OCI-LY3 (cell line): ENCODE measurements around the gene CELF2.

Experiments
- EZH2phosphoT487 ChIP-seq: fragments of 200-600 bp; shearing (Covaris generic); IDR thresholded peaks from 2 replicates; pipeline ENCODE4 v1.6.1; 2018; ENCODE audit warnings: antibody characterized with exemption, mixed run types, low read depth
- TF ChIP-seq, protein P1 (sequence below): fragments of 200-600, 300-600 bp; sonication (generic); IDR thresholded peaks from 2 replicates; pipeline ENCODE4 v1.5.1; 2014; ENCODE audit warnings: antibody characterized with exemption, low read length, low read depth

DNA sequence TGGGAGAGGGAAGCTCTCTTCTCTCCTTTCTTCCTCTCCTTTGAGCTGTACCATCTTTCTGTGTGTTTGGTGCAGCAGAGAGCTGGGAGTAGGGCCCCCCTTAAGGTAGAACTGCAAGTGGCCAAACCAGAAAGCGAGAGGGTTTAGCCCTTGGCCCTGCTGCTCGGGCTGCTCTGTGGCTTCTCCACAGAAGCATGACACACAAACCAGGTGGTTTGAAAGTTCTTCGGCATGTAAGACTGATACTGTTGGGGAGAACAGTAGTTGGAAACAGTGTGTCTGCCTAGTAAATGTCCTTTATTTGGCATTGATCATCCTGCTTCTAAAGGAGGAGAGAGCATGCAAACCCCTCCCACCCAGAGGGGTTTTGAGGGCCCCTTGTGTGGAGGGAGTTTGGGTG is 277.8 kb downstream of the CELF2 start:
- TF ChIP-seq, protein P1, sequence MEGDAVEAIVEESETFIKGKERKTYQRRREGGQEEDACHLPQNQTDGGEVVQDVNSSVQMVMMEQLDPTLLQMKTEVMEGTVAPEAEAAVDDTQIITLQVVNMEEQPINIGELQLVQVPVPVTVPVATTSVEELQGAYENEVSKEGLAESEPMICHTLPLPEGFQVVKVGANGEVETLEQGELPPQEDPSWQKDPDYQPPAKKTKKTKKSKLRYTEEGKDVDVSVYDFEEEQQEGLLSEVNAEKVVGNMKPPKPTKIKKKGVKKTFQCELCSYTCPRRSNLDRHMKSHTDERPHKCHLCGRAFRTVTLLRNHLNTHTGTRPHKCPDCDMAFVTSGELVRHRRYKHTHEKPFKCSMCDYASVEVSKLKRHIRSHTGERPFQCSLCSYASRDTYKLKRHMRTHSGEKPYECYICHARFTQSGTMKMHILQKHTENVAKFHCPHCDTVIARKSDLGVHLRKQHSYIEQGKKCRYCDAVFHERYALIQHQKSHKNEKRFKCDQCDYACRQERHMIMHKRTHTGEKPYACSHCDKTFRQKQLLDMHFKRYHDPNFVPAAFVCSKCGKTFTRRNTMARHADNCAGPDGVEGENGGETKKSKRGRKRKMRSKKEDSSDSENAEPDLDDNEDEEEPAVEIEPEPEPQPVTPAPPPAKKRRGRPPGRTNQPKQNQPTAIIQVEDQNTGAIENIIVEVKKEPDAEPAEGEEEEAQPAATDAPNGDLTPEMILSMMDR = no peak
- no peak for TF ChIP-seq EZH2phosphoT487
